ENCODE results near the gene DHX8. TPM values are rescaled to one million over a fixed set of nuclear protein-coding genes. Genes with fewer than 3 reads are reported as not detected.

The DHX8 gene
- total RNA-seq, 1 donor from 2014 or later, result 24.7 TPM

- no peaks in the 10 kb centered on the region for H3K36me3 ChIP-seq (ENCODE audit: control insufficient read depth, insufficient read depth, low read length)
- FAIRE-seq (no peak), DNase-seq (ENCODE audit: low read depth) (no peak)
- no peak for TF ChIP-seq CTCF (IDR thresholded peaks at IDR 0.05; ENCODE audit: insufficient read depth, low read length, severe bottlenecking)
- no peaks in the 10 kb centered on the region for H3K27me3 ChIP-seq (ENCODE audit: control insufficient read depth, insufficient read depth, low read length)
- H3K4me3 ChIP-seq (ENCODE audit: low read depth, low read length), result no peak overlapping the region
Observed at GRCh38 chr17:43550754-43551153, 67.0 kb downstream of the DHX8 start.

GRCh38 chr17:43552229-43552837 lies 68.6 kb downstream of the DHX8 start:
- DNase-seq (ENCODE audit: low read depth) (no peak), FAIRE-seq (no peak)

GRCh38 chr17:43553573-43553972 lies 69.8 kb downstream of the DHX8 start:
- Histone ChIP-seq H3K36me3 (ENCODE audit: control insufficient read depth, insufficient read depth, low read length) (no peaks in the 10 kb centered on the region), H3K27me3 (ENCODE audit: control insufficient read depth, insufficient read depth, low read length) (no peaks in the 10 kb centered on the region), H3K4me3 (ENCODE audit: low read depth, low read length) (no peak overlapping the region)
- FAIRE-seq (no peak), DNase-seq (ENCODE audit: low read depth) (no peak)
- TF ChIP-seq CTCF (IDR thresholded peaks at IDR 0.05; ENCODE audit: insufficient read depth, low read length, severe bottlenecking), result no peak

More at GRCh38 chr17:43552229-43552837, 68.6 kb downstream of the DHX8 start:
- TF ChIP-seq CTCF (IDR thresholded peaks at IDR 0.05; ENCODE audit: insufficient read depth, low read length, severe bottlenecking), result no peak
- Histone ChIP-seq H3K36me3 (ENCODE audit: control insufficient read depth, insufficient read depth, low read length) (no peaks in the 10 kb centered on the region), H3K27me3 (ENCODE audit: control insufficient read depth, insufficient read depth, low read length) (no peaks in the 10 kb centered on the region), H3K4me3 (ENCODE audit: low read depth, low read length) (no peak overlapping the region)

- no peaks in the 10 kb centered on the region for H3K27me3 ChIP-seq (ENCODE audit: control insufficient read depth, insufficient read depth, low read length)
- FAIRE-seq (no peak), DNase-seq (ENCODE audit: low read depth) (no peak)
- H3K4me3 ChIP-seq (ENCODE audit: low read depth, low read length), result no peak overlapping the region
- no peak for TF ChIP-seq CTCF (IDR thresholded peaks at IDR 0.05; ENCODE audit: insufficient read depth, low read length, severe bottlenecking)
- no peaks in the 10 kb centered on the region for H3K36me3 ChIP-seq (ENCODE audit: control insufficient read depth, insufficient read depth, low read length)
Observed at GRCh38 chr17:43554857-43555256, 71.1 kb downstream of the DHX8 start.

GRCh38 chr17:43556292-43556691 lies 72.5 kb downstream of the DHX8 start:
- FAIRE-seq (peak; percentile 94), DNase-seq (ENCODE audit: low read depth) (peak; percentile 75)
- H3K4me3 ChIP-seq (ENCODE audit: low read depth, low read length), result no peak overlapping the region
- no peaks in the 10 kb centered on the region for H3K36me3 ChIP-seq (ENCODE audit: control insufficient read depth, insufficient read depth, low read length)
- no peak for TF ChIP-seq CTCF (IDR thresholded peaks at IDR 0.05; ENCODE audit: insufficient read depth, low read length, severe bottlenecking)
- H3K27me3 ChIP-seq (ENCODE audit: control insufficient read depth, insufficient read depth, low read length), result no peaks in the 10 kb centered on the region

- no peaks in the 10 kb centered on the region for H3K36me3 ChIP-seq (ENCODE audit: control insufficient read depth, insufficient read depth, low read length)
- TF ChIP-seq CTCF (IDR thresholded peaks at IDR 0.05; ENCODE audit: insufficient read depth, low read length, severe bottlenecking), result no peak
- no peak for FAIRE-seq
- peaks cover 1% of the 10 kb centered on the region for H3K27me3 ChIP-seq (ENCODE audit: control insufficient read depth, insufficient read depth, low read length)
- H3K4me3 ChIP-seq (ENCODE audit: low read depth, low read length), result no peak overlapping the region
- no peak for DNase-seq (ENCODE audit: low read depth)
Observed at GRCh38 chr17:43558805-43559160, 75.0 kb downstream of the DHX8 start.

Data from bronchial epithelial cell (primary cell).